ENCODE measurements around the gene SUZ12. TPM values are rescaled to one million over a fixed set of nuclear protein-coding genes. Genes with fewer than 3 reads are reported as not detected.
A peak's percentile ranks its signal among the peaks of the same experiment; 100 is the strongest.
"Not testable (repeated sequence)": the region's sequence is repeated elsewhere in the genome, so short reads cannot be mapped to it uniquely, and the experiment has no call there.

The SUZ12 gene
- total RNA-seq, 1 donor from 2014 or later, result 58.8 TPM

GRCh38 chr17:31931756-31932155, 5.1 kb upstream of the SUZ12 start:
- Mint-ChIP-seq H3K27ac (no peak overlapping the region), H3K4me3 (no peak overlapping the region), H3K4me1 (peaks cover 2% of the 10 kb centered on the region), H3K36me3 (no peaks in the 10 kb centered on the region), H3K9me3 (no peaks in the 10 kb centered on the region), H3K27me3 (ENCODE audit: insufficient read depth, low read depth) (no peaks in the 10 kb centered on the region)
- no peaks in the 10 kb centered on the region for H3K9me3 ChIP-seq (ENCODE audit: low read depth)
- H3K4me1 ChIP-seq, result peaks cover 5% of the 10 kb centered on the region
- H3K36me3 ChIP-seq, result no peaks in the 10 kb centered on the region
- peaks cover 3% of the 10 kb centered on the region for H3K79me2 ChIP-seq (ENCODE audit: low read depth)
- peaks cover 17% of the 10 kb centered on the region for H3F3A ChIP-seq (ENCODE audit: low read depth)
- H3K4me3 ChIP-seq, result no peak overlapping the region
- H4K20me1 ChIP-seq (ENCODE audit: low read depth), result no peaks in the 10 kb centered on the region
- no peak overlapping the region for H3K27ac ChIP-seq
- H3K27me3 ChIP-seq, result no peaks in the 10 kb centered on the region
- no peak for DNase-seq (ENCODE audit: low spot score)
- no peak overlapping the region for H3K4me2 ChIP-seq
- peak overlapping the region; percentile 24 for H2AFZ ChIP-seq (replicated peaks)
- TF ChIP-seq EZH2phosphoT487 (IDR thresholded peaks at IDR 0.05) (no peak), EZH2 (IDR thresholded peaks at IDR 0.05) (no peak), CTCF (IDR thresholded peaks at IDR 0.05) (no peak)
- H3K9ac ChIP-seq, result no peak overlapping the region

GRCh38 chr17:31935512-31935911, 1.3 kb upstream of the SUZ12 start:
- Histone ChIP-seq H3K79me2 (ENCODE audit: low read depth) (peaks cover 36% of the 10 kb centered on the region), H3F3A (ENCODE audit: low read depth) (peaks cover 17% of the 10 kb centered on the region), H3K4me1 (peaks cover 12% of the 10 kb centered on the region), H3K27me3 (no peaks in the 10 kb centered on the region), H3K36me3 (peaks cover 6% of the 10 kb centered on the region), H2AFZ (replicated peaks) (no peak overlapping the region), H3K4me3 (no peak overlapping the region), H3K4me2 (no peak overlapping the region), H4K20me1 (ENCODE audit: low read depth) (peaks cover 25% of the 10 kb centered on the region), H3K9ac (no peak overlapping the region), H3K9me3 (ENCODE audit: low read depth) (no peaks in the 10 kb centered on the region), H3K27ac (no peak overlapping the region)
- Mint-ChIP-seq H3K9me3 (no peaks in the 10 kb centered on the region), H3K4me3 (peak overlapping the region; percentile 91), H3K27me3 (ENCODE audit: insufficient read depth, low read depth) (no peaks in the 10 kb centered on the region), H3K4me1 (peaks cover 12% of the 10 kb centered on the region), H3K27ac (no peak overlapping the region), H3K36me3 (peaks cover 3% of the 10 kb centered on the region)
- TF ChIP-seq EZH2 (IDR thresholded peaks at IDR 0.05), result no peak
- TF ChIP-seq EZH2phosphoT487 (IDR thresholded peaks at IDR 0.05), result no peak
- no peak for TF ChIP-seq CTCF (IDR thresholded peaks at IDR 0.05)
- no peak for DNase-seq (ENCODE audit: low spot score)

- not testable (repeated sequence) for H3K9me3 Mint-ChIP-seq; H3K36me3 Mint-ChIP-seq; H3K36me3 ChIP-seq; H2AFZ ChIP-seq (replicated peaks); H3K27ac ChIP-seq; H3K9me3 ChIP-seq (ENCODE audit: low read depth); DNase-seq (ENCODE audit: low spot score); H3K27me3 Mint-ChIP-seq (ENCODE audit: insufficient read depth, low read depth); H3K27me3 ChIP-seq
- peaks cover 17% of the 10 kb centered on the region for H3F3A ChIP-seq (ENCODE audit: low read depth)
- Mint-ChIP-seq H3K27ac (peak overlapping the region; percentile 57), H3K4me1 (peaks cover 12% of the 10 kb centered on the region), H3K4me3 (peak overlapping the region; percentile 90)
- peak overlapping the region; percentile 71 for H3K4me3 ChIP-seq
- H3K4me2 ChIP-seq, result peak overlapping the region; percentile 85
- peaks cover 12% of the 10 kb centered on the region for H3K4me1 ChIP-seq
- H3K9ac ChIP-seq, result peak overlapping the region; percentile 17
- peaks cover 51% of the 10 kb centered on the region for H4K20me1 ChIP-seq (ENCODE audit: low read depth)
- peaks cover 62% of the 10 kb centered on the region for H3K79me2 ChIP-seq (ENCODE audit: low read depth)
Measured at GRCh38 chr17:31937926-31938641, 1.3 kb downstream of the SUZ12 start.

GRCh38 chr17:31941916-31942315, 5.1 kb downstream of the SUZ12 start:
- not testable (repeated sequence) for H2AFZ ChIP-seq (replicated peaks); H3K27me3 Mint-ChIP-seq (ENCODE audit: insufficient read depth, low read depth); H3F3A ChIP-seq (ENCODE audit: low read depth); H3K27ac ChIP-seq; H3K9ac ChIP-seq; H3K9me3 Mint-ChIP-seq; H3K4me2 ChIP-seq; H3K9me3 ChIP-seq (ENCODE audit: low read depth); DNase-seq (ENCODE audit: low spot score); H3K4me3 ChIP-seq; H3K27ac Mint-ChIP-seq; H3K27me3 ChIP-seq; H3K4me1 ChIP-seq; H3K4me1 Mint-ChIP-seq; H3K4me3 Mint-ChIP-seq
- peaks cover 22% of the 10 kb centered on the region for H3K36me3 ChIP-seq
- peaks cover 97% of the 10 kb centered on the region for H3K79me2 ChIP-seq (ENCODE audit: low read depth)
- peaks cover 14% of the 10 kb centered on the region for H3K36me3 Mint-ChIP-seq
- H4K20me1 ChIP-seq (ENCODE audit: low read depth), result peaks cover 80% of the 10 kb centered on the region

GRCh38 chr17:31942396-31942795, 5.6 kb downstream of the SUZ12 start:
- H3K4me3 Mint-ChIP-seq; H3K9me3 Mint-ChIP-seq; H2AFZ ChIP-seq (replicated peaks); H3K27ac ChIP-seq; H3K27ac Mint-ChIP-seq; H3K4me3 ChIP-seq; H3K9ac ChIP-seq; H3K9me3 ChIP-seq (ENCODE audit: low read depth); H3K4me1 ChIP-seq; H3F3A ChIP-seq (ENCODE audit: low read depth); H3K27me3 Mint-ChIP-seq (ENCODE audit: insufficient read depth, low read depth); H3K4me1 Mint-ChIP-seq; H3K4me2 ChIP-seq; H3K27me3 ChIP-seq; DNase-seq (ENCODE audit: low spot score): not testable (repeated sequence)
- Histone ChIP-seq H3K79me2 (ENCODE audit: low read depth) (peaks cover 97% of the 10 kb centered on the region), H3K36me3 (peaks cover 22% of the 10 kb centered on the region), H4K20me1 (ENCODE audit: low read depth) (peaks cover 83% of the 10 kb centered on the region)
- H3K36me3 Mint-ChIP-seq, result peaks cover 15% of the 10 kb centered on the region

GRCh38 chr17:31951953-31952352, 15.1 kb downstream of the SUZ12 start:
- not testable (repeated sequence) for H2AFZ ChIP-seq (replicated peaks); H3K27ac ChIP-seq; H3K9me3 Mint-ChIP-seq; H3K27me3 ChIP-seq; H3K9me3 ChIP-seq (ENCODE audit: low read depth); H3K27me3 Mint-ChIP-seq (ENCODE audit: insufficient read depth, low read depth); H3K27ac Mint-ChIP-seq; H3K4me1 Mint-ChIP-seq; H3K36me3 ChIP-seq; H3F3A ChIP-seq (ENCODE audit: low read depth); H3K4me1 ChIP-seq; DNase-seq (ENCODE audit: low spot score); H3K4me3 ChIP-seq; H3K9ac ChIP-seq; H4K20me1 ChIP-seq (ENCODE audit: low read depth); H3K4me3 Mint-ChIP-seq; H3K4me2 ChIP-seq
- peaks cover 21% of the 10 kb centered on the region for H3K36me3 Mint-ChIP-seq
- H3K79me2 ChIP-seq (ENCODE audit: low read depth), result peaks cover 31% of the 10 kb centered on the region

All from neural progenitor cell (in vitro differentiated cells).